Peyer's patch (tissue), 4 donors: ENCODE data around the gene CDY2B.
"Not testable (repeated sequence)": the region's sequence is repeated elsewhere in the genome, so short reads cannot be mapped to it uniquely, and the experiment has no call there.

ENCODE experiments used
- CTCF ChIP-seq, 6 experiments: fragments of 450-650 bp in 4 of 6; fragments of 200-600 bp in 2 of 6; sonication (generic) in 1 of 6; IDR thresholded peaks; one replicate each; pipeline ENCODE4 v1.5.1; 2017 to 2019; ENCODE audit warnings: antibody characterized with exemption in 6 of 6, mild to moderate bottlenecking in 3 of 6, moderate library complexity in 1 of 6
- POLR2A ChIP-seq, 2 donors: fragments of 450-650 bp; IDR thresholded peaks; one replicate each; pipeline ENCODE4 v1.5.1; 2017; ENCODE audit warnings: antibody characterized with exemption in 2 of 2, mild to moderate bottlenecking in 2 of 2, moderate library complexity in 2 of 2

GRCh38 chrY:17856508-17856907, 23.5 kb downstream of the CDY2B start:
- not testable (repeated sequence) for TF ChIP-seq CTCF, POLR2A (IDR thresholded peaks at IDR 0.05)
